HUES64 (cell line): ENCODE data around the gene MEN1.

Experiments used
- H3K27ac ChIP-seq: 2 replicates; pipeline ENCODE4 v1.7.0; 2013; ENCODE audit warnings: low read depth, low read length, inconsistent platforms
- H3K27me3 ChIP-seq: 2 replicates; pipeline ENCODE4 v1.6.1; 2013; ENCODE audit warnings: mild to moderate bottlenecking, low read length; ENCODE audit not compliant: insufficient read depth
- H3K36me3 ChIP-seq: 2 replicates; pipeline ENCODE4 v1.6.1; 2013; ENCODE audit warnings: mild to moderate bottlenecking, low read length; ENCODE audit not compliant: insufficient read depth
- H3K4me1 ChIP-seq: 2 replicates; pipeline ENCODE4 v1.6.1; 2013; ENCODE audit warnings: mild to moderate bottlenecking, low read length, moderate library complexity; ENCODE audit not compliant: insufficient read depth
- H3K4me3 ChIP-seq: 2 replicates; pipeline ENCODE4 v1.5.1; 2013; ENCODE audit warnings: mild to moderate bottlenecking, low read length, moderate library complexity
- H3K9ac ChIP-seq: 2 replicates; pipeline ENCODE4 v1.6.1; 2013; ENCODE audit warnings: mild to moderate bottlenecking, low read depth, low read length
- H3K9me3 ChIP-seq: 2 replicates; pipeline ENCODE4 v1.6.1; 2013; ENCODE audit warnings: low read depth, low read length; ENCODE audit not compliant: insufficient read depth
- WGBS: fragments of 150-250, 120-280 bp; methylation state at CpG from one replicate; pipeline ENCODE4 v1.1.7; 2013; ENCODE audit warnings: missing lambda C conversion rate; 5-methylcytosine and 5-hydroxymethylcytosine counted together

The MEN1 gene

GRCh38 chr11:64796757-64797541 lies 13.4 kb downstream of the MEN1 start:
- 0 out of 2 replicates have a peak, but pooled peaks cover 3% of the 10 kb centered on the region for H3K36me3 ChIP-seq
- H3K27me3 ChIP-seq: no peaks in the 10 kb centered on the region
- 94% methylated on average over 17 of the region's 19 CpGs for WGBS
- H3K9me3 ChIP-seq: no peaks in the 10 kb centered on the region
- no peak overlapping the region for H3K4me3 ChIP-seq
- H3K27ac ChIP-seq: no peak overlapping the region
- H3K9ac ChIP-seq: no peak overlapping the region
- H3K4me1 ChIP-seq: no peaks in the 10 kb centered on the region

- no peak overlapping the region for H3K4me3 ChIP-seq
- 94% methylated on average over 19 of the region's 19 CpGs for WGBS
Measured at GRCh38 chr11:64796047-64796756, 14.1 kb downstream of the MEN1 start.

GRCh38 chr11:64794526-64794925 lies 15.8 kb downstream of the MEN1 start:
- Histone ChIP-seq H3K4me3 (no peak overlapping the region), H3K9me3 (no peaks in the 10 kb centered on the region), H3K36me3 (peaks cover 4% of the 10 kb centered on the region; the same call in 1 of the 2 replicates), H3K4me1 (no peaks in the 10 kb centered on the region), H3K27me3 (no peaks in the 10 kb centered on the region), H3K27ac (no peak overlapping the region), H3K9ac (no peak overlapping the region)
- WGBS: 92% methylated on average over 10 of the region's 10 CpGs

More at GRCh38 chr11:64796047-64796756, 14.1 kb downstream of the MEN1 start:
- Histone ChIP-seq H3K9ac (no peak overlapping the region), H3K9me3 (no peaks in the 10 kb centered on the region), H3K27ac (no peak overlapping the region), H3K36me3 (0 out of 2 replicates have a peak, but pooled peaks cover 3% of the 10 kb centered on the region), H3K27me3 (no peaks in the 10 kb centered on the region), H3K4me1 (no peaks in the 10 kb centered on the region)

DNA sequence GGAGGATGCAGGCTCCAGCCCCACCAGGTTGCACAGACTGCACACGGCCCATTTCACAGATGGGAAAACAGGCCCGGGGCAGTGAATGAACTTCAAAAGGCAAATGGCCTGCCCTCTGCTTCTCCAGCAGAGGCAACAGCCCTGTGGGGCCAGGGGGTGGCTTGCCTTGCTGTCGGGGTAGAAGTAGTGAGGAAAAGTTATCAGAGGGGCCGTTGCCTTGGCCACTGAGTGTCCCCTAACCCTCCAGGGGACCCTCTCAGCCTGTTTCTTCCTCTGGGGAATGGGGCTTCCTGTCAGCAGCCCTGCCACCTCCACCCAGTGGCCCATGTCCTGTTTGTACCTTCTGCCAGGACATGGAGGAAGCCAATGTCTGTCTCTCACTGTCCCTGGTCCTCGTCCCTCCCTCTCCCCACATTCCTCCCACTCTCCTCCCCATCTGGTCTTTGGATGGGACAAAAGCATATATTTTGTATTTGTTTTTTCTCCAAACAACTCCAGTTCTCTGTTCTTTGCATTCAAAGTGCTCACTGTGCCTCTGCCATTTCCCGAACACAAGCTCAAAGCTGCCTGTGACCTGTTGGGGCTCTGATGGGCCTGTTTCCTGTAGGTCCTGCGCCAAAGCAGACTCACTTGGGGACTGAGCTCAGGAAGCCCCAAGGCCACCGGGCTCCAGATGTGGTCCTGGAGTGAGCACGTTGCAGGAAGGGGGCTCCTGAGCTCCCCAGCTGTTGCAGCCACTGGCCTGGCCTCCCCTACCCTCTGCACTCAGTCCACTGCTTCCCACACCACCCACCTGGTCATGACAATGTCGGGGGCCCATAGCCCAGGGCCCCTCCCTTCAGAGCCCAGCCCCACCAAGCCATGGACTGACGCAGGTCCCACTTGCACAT lies 16.8 kb downstream of the MEN1 start:
- Histone ChIP-seq H3K27ac (no peak overlapping the region), H3K4me3 (no peak overlapping the region), H3K9ac (no peak overlapping the region), H3K27me3 (no peaks in the 10 kb centered on the region), H3K9me3 (no peaks in the 10 kb centered on the region), H3K36me3 (peaks cover 10% of the 10 kb centered on the region; the same call in 1 of the 2 replicates), H3K4me1 (no peaks in the 10 kb centered on the region)
- WGBS: 94% methylated on average over 10 of the region's 11 CpGs

DNA sequence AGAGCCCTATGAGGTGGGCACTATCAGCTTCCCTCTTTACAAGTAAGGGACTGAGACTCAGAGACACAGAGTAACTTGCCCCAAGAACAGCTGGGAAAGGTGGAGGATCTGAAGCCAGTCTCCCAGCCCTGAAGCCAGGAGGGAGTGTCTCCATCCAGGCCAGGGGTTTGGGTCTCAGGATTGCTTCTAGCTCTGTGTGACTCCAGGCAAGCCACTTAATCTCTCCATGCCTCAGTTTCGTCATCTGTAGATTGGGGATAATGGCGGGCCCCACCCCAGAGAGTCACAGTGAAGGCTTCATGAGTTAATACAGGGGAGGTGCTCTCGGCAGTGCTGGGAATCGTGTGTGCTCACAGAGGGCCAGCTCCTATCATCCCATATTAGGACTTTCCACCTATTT lies 17.9 kb downstream of the MEN1 start:
- no peak overlapping the region for H3K27ac ChIP-seq
- H3K4me1 ChIP-seq: no peaks in the 10 kb centered on the region

GRCh38 chr11:64791781-64792291 lies 18.5 kb downstream of the MEN1 start:
- Histone ChIP-seq H3K4me3 (no peak overlapping the region), H3K27me3 (no peaks in the 10 kb centered on the region), H3K9me3 (no peaks in the 10 kb centered on the region), H3K9ac (no peak overlapping the region), H3K4me1 (no peaks in the 10 kb centered on the region), H3K36me3 (peaks cover 6% of the 10 kb centered on the region; the same call in 1 of the 2 replicates), H3K27ac (no peak overlapping the region)
- 96% methylated on average over 14 of the region's 14 CpGs for WGBS

More for the DNA sequence above, 17.9 kb downstream of the MEN1 start:
- H3K4me3 ChIP-seq: no peak overlapping the region
- no peaks in the 10 kb centered on the region for H3K27me3 ChIP-seq
- peaks cover 10% of the 10 kb centered on the region; the same call in 1 of the 2 replicates for H3K36me3 ChIP-seq
- H3K9me3 ChIP-seq: no peaks in the 10 kb centered on the region
- no peak overlapping the region for H3K9ac ChIP-seq
- WGBS: 92% methylated on average over 4 of the region's 4 CpGs

DNA sequence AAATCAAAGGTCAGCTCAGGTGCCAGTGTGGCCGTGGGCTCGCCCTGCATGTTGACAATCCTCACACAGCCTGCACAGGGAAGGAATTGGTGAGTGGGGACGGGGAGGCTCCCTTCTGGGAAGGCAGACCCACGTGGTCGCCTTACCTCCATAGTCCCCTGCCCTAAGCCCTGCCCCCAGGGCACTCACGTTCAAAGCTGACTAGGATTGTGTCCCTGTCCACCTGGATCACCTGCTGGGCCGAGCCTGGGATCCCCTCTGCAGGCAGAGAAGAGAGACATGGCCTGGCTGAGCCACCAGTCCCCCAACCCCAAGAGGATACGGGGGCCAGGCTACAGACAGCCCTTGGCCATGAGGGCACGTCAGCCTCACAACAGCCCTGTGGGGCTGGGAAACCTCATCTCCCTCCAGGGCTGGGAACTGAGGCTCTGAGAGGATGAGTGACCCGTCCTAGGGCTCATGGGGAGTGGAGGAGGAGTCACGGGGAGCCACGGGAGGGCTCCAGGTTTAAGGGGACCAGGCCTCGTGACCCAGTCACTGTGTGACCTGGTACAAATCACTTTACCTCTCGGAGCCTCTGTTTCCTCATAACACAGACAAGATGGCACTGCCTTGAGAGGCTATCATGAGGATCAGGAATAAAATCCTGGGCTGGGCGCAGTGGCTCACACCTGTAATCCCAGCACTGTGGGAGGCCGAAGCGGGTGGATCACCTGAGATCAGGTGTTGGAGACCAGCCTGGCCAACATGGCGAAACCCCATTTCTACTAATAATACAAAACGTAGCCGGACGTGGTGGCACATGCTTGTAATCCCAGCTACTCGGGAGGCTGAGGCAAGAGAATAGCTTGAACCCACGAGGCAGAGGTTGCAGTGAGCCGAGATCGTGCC lies 19.9 kb downstream of the MEN1 start:
- Histone ChIP-seq H3K4me3 (no peak overlapping the region), H3K36me3 (peaks cover 6% of the 10 kb centered on the region; the same call in 1 of the 2 replicates), H3K27ac (no peak overlapping the region), H3K9ac (no peak overlapping the region), H3K4me1 (no peaks in the 10 kb centered on the region), H3K9me3 (no peaks in the 10 kb centered on the region), H3K27me3 (no peaks in the 10 kb centered on the region)
- 88% methylated on average over 25 of the region's 25 CpGs for whole genome bisulfite sequencing

DNA sequence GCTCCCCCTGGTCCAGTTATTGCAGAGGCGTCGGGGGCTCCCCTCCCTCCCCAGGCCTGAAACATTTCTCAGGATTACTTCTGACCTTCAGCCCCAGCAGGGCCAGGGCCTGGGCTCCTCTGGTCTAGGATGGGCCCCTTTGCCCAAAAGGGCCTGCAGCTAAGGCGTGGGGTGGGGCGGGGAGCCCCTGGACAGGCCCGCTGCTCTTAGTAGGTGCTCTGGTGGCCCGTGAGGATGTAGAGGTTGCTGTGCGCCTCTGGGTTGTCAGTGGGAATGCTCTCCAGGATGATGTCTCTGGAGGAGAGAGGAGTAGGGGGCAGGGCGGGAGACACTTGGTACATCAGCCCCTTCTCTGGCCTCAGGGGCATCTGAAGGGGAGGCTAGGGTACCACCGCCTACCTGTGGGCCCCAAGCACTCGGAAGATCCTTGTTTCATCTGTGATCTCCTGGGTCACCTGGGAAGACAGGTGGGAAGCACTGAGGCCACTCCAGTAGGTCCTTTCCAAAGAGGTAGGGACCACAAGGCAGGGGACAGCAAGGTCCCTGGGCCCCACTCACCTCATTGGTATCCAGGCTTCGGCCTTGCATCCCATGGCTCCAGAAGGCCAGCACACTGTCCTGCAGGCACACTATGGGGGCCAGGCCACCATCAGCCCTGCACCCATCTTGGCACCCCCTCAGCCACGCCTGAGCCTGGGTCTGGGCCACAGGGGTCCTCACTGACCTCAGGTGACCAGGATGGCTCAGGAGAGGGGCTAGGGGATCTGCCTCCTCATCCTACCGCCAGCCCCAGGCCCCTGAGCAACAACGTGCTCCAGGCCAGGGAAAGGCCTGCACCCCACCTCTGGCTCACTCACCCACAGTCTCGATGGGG lies 20.8 kb downstream of the MEN1 start:
- Histone ChIP-seq H3K27me3 (no peaks in the 10 kb centered on the region), H3K36me3 (peaks cover 6% of the 10 kb centered on the region; the same call in 1 of the 2 replicates), H3K27ac (no peak overlapping the region), H3K4me1 (no peaks in the 10 kb centered on the region), H3K9ac (no peak overlapping the region), H3K4me3 (no peak overlapping the region), H3K9me3 (no peaks in the 10 kb centered on the region)
- 94% methylated on average over 15 of the region's 15 CpGs for WGBS

GRCh38 chr11:64788321-64789215 lies 21.8 kb downstream of the MEN1 start:
- no peaks in the 10 kb centered on the region for H3K9me3 ChIP-seq
- no peak overlapping the region for H3K4me3 ChIP-seq
- H3K36me3 ChIP-seq: peaks cover 6% of the 10 kb centered on the region; the same call in 1 of the 2 replicates
- H3K27me3 ChIP-seq: no peaks in the 10 kb centered on the region
- WGBS: 88% methylated on average over 7 of the region's 9 CpGs
- no peak overlapping the region for H3K9ac ChIP-seq
- no peak overlapping the region for H3K27ac ChIP-seq
- no peaks in the 10 kb centered on the region for H3K4me1 ChIP-seq
